HFF-Myc (cell line): ENCODE measurements around the gene ZNF446.
"Not testable (repeated sequence)": the region's sequence is repeated elsewhere in the genome, so short reads cannot be mapped to it uniquely, and the experiment has no call there.

Experiments used
- DNase-seq: peaks from one replicate; pipeline ENCODE4 v3.0.0-alpha.2; 2011; ENCODE audit warnings: low read depth; ENCODE audit errors: extremely low read depth
- H3K4me3 ChIP-seq: replicated peaks from 2 replicates; pipeline ENCODE4 v1.5.1; 2011; ENCODE audit warnings: low read depth, mild to moderate bottlenecking, control low read depth, low read length
- TF ChIP-seq, protein P1 (sequence below): IDR thresholded peaks from 2 replicates; pipeline ENCODE4 v1.5.1; 2012; ENCODE audit warnings: mild to moderate bottlenecking, low read depth, low read length, control low read depth; ENCODE audit errors: missing control alignments

ZNF446 gene

GRCh38 chr19:58491393-58491792 lies 15.2 kb downstream of the ZNF446 start:
- no peak for DNase-seq
- H3K4me3 ChIP-seq = no peak overlapping the region
- TF ChIP-seq, protein P1, sequence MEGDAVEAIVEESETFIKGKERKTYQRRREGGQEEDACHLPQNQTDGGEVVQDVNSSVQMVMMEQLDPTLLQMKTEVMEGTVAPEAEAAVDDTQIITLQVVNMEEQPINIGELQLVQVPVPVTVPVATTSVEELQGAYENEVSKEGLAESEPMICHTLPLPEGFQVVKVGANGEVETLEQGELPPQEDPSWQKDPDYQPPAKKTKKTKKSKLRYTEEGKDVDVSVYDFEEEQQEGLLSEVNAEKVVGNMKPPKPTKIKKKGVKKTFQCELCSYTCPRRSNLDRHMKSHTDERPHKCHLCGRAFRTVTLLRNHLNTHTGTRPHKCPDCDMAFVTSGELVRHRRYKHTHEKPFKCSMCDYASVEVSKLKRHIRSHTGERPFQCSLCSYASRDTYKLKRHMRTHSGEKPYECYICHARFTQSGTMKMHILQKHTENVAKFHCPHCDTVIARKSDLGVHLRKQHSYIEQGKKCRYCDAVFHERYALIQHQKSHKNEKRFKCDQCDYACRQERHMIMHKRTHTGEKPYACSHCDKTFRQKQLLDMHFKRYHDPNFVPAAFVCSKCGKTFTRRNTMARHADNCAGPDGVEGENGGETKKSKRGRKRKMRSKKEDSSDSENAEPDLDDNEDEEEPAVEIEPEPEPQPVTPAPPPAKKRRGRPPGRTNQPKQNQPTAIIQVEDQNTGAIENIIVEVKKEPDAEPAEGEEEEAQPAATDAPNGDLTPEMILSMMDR = no peak

- TF ChIP-seq, protein P1 = no peak
- no peak overlapping the region for H3K4me3 ChIP-seq
- DNase-seq = no peak
Observed at GRCh38 chr19:58492265-58492664, 16.1 kb downstream of the ZNF446 start.

- TF ChIP-seq, protein P1 = no peak
- no peak for DNase-seq
- peak overlapping the region; percentile 62 for H3K4me3 ChIP-seq
Observed at GRCh38 chr19:58497634-58498170, 21.6 kb downstream of the ZNF446 start.

- peak overlapping the region; percentile 62 for H3K4me3 ChIP-seq
- DNase-seq = no peak
- TF ChIP-seq, protein P1 = no peak
Observed at GRCh38 chr19:58498316-58499020, 22.3 kb downstream of the ZNF446 start.

DNA sequence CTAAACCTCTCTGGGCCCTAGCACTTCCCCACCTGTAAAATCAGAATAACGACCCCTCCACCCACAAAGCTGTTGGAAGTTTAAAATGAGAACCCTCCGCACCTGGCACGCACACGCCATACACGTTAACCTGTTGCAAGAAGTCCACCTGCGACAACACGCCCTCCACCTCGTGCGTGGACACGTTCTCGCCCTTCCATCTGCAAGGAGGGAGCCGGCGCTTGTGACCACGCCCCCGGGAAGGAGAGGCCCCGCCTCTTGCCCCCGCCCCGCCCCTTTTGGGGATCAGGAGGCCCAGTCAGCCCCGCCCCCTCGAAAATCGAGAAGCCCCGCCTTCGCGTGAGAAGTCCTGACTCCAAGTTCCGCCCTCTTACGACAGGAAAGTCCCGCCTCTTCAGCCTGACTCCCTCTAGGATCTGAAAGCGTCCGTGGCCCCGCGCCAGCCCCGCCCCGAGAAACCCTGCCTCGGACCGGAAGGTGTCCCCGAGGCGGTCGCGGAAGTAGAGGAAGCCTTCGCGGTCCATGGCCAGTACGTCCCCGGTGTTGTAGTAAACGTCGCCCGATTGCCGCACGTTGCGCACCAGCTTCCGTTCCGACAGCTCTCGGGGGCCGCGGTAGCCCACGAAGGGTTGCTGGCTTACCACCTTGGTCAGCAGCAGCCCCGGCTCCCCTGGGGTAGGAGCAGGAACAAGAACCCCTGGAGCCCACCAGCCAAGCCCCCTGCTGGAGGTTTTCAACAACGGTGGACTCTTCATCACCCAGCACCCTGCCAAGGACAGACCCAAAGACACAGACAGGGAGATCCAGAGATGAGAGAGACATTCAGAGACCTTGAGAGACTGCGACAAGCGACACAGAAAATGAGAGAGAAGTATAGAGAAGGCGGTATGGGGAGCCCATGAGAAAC lies 23.1 kb downstream of the ZNF446 start:
- H3K4me3 ChIP-seq = peak overlapping the region; percentile 62
- TF ChIP-seq, protein P1 = peak; percentile 10
- DNase-seq = peak; percentile 97

GRCh38 chr19:58500242-58500641 lies 24.1 kb downstream of the ZNF446 start:
- TF ChIP-seq, protein P1 = no peak
- H3K4me3 ChIP-seq = peak overlapping the region; percentile 62
- no peak for DNase-seq

DNA sequence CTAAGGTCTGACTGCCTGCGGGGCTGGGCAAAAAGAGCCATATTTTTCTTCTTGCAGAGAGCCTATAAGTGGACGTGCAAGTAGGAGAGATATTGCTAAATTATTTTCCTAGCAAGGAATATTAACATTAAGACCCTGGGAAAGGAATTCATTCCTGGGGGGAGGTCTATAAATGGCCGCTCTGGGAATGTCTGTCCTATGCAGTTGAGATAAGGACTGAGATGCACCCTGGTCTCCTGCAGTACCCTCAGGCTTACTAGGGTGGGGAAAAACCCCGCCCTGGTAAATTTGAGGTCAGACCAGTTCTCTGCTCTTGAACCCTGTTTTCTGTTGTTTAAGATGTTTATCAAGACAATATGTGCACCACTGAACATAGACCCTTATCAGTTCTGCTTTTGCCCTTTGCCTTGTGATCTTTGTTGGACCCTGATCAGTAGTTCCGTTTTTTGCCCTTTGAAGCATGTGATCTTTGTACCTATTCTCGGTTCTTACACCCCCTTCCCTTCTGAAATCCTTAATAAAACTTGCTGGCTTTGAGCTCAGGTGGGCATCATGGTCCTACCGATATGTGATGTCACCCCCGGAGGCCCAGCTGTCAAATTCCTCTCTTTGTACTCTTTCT lies 31.6 kb downstream of the ZNF446 start:
- H3K4me3 ChIP-seq, DNase-seq: not testable (repeated sequence)
